Epidermal melanocyte (primary cell): ENCODE data around the gene CAMK2B.

Experiments
- DNase-seq: peaks from one replicate; pipeline ENCODE4 v3.0.0; 2011; ENCODE audit warnings: low spot score; ENCODE audit not compliant: insufficient read length

CAMK2B gene

DNA sequence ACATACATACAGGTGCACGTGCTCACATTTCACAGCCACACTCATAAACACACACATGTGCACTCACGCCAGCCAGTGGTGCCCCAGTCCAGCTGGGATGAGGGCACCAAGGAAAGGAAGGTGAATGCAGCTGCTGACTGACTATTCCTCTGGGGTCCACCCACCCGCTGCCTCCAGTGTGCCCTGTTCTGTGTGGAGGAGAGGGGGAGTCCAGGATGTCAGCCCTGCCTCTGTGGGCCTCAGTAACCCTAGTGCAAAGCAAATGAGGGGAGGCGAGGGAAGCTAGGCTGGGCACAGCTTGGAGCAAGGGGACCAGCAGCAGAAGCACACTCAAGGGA is 67.0 kb downstream of the CAMK2B start:
- DNase-seq, result no peak

DNA sequence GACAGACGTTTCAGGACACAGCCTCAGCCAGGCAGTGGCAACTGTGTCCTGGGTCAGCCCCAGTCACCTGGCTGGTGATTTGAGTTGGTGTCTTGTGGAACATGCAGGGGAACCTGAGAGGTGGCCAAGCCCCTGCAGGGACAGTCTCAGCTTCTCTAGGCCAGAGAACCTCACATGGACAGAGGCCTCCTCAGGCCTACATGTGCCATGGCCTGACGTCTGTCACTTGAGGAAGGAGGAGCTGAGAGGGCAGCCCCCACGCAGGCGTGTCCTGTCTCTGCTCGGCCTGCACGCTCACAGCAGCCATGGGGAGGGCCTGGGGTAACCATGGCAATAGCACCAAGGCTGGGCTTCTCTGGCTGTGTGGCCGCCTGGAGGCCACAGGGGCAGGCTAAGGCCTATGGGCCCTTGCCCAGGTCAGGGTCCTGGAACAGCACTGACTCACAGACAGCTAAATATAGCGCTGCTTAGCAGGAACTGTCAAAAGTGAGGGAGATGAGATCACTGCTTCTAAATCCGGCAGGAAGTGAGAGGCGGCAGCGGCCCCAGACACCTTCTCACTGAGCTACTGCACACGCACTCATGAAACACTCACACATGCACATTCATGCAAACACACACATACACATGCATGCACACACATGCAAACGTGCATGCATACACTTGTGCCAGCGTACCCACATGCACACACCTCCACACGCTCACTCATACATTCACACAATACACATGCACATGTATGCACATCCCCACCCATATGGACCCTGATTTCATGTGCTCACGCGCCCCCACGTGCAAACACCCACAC is 67.6 kb downstream of the CAMK2B start:
- DNase-seq, result no peak

DNA sequence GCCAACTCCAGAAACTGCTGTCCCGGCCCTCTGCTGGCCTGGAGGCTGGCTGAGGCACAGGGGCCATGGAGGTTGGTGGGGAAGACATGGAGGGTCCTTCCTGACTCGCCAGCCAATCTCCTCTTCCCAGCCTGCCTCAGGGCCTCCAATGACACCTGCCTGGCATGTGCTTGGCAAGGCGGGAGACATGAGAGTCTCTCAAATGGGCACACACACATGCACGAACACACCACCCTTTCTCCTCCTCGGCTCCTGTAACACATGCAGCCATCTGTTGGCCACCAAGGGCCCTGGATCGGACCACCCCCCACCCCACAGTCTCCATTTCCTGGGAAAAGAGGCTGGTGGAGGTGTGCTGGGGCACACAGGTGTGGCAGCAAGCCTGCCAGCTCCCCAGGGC is 68.2 kb downstream of the CAMK2B start:
- DNase-seq, result no peak

DNA sequence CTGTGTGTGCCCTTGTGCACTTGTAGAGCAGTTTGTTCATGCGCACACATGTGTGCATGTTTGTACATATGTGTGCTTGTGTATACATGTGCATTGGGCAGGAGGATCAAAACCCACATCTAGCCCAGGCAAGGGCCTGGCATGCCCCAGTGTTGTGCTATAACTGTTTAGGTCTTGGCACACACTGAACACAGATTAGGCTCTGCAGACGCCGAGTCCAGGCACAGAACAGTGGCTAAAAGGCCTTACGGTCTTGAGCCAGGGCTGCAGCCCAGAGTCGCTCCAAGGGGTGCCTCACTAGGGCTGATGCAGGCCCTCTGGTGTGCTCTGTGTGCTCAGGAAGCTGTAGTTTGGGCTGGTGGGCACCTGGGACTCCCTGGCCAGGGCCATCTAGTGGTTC is 68.9 kb downstream of the CAMK2B start:
- no peak for DNase-seq

DNA sequence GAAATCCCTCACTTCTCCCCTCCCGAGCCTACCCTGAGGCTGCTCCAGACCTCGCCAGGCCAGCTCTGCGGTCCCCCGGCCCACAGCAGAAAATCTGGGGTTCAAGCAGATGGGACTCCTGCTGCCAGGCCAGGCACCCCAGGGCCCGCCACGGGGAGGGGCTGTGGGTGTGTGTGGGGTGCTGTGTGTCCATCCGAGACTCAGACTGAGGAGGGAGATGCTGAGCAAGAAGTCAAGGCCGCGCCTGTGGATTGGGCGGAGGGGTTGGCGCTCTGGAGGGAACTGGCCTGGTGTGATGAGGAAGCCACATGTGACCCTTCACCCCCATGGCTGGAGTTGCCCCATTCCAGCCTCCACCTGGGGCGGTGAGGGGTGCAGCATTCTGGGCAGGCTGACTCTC is 73.5 kb downstream of the CAMK2B start:
- no peak for DNase-seq

DNA sequence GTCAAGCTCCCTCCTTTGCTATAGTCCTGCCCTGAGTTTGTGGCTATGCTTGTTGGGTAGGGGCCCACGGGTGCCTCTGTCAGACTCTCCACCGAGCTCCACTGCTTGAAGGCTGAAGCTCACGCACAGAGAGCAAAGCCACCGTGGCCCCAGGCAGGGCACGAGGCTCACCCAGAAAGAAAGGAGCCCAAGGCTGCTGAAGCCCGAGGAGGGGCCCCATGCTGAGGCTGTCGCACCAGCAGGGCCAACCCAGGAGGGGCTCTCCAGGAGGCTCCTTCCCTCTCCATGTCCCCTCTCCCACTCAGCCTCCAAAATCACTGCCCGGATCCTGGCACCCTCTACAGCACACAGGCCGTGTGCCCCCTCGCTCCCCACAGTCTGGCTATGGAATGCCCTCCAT is 74.1 kb downstream of the CAMK2B start:
- no peak for DNase-seq

DNA sequence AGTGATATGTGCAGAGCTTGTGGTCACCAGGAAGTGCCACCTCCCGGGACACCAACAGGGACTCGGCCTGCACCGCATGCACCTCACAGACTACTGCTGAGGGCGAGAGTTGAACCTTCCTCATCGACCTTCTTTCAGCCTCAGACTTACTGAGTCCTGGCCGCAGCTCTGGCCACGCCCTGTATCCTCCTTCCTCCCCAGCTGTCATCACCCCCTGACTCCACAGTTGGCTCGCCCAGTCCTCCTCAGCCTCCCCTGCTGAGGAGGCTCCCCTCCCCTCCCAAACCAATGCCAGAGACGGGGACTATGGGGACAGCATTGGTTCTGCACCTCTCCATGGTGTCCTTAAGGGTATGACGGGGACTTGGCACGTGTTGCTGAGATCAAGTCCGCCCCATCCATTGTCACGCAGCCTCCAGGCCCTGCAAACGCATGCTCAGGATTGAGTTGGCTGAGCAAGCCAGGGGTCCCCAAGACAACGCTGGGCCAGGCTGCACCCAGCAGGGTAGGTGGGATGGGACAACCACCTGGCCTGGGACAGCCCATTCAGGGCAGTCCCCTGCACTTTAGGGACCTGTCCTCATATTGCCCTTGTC is 75.7 kb downstream of the CAMK2B start:
- DNase-seq, result no peak

DNA sequence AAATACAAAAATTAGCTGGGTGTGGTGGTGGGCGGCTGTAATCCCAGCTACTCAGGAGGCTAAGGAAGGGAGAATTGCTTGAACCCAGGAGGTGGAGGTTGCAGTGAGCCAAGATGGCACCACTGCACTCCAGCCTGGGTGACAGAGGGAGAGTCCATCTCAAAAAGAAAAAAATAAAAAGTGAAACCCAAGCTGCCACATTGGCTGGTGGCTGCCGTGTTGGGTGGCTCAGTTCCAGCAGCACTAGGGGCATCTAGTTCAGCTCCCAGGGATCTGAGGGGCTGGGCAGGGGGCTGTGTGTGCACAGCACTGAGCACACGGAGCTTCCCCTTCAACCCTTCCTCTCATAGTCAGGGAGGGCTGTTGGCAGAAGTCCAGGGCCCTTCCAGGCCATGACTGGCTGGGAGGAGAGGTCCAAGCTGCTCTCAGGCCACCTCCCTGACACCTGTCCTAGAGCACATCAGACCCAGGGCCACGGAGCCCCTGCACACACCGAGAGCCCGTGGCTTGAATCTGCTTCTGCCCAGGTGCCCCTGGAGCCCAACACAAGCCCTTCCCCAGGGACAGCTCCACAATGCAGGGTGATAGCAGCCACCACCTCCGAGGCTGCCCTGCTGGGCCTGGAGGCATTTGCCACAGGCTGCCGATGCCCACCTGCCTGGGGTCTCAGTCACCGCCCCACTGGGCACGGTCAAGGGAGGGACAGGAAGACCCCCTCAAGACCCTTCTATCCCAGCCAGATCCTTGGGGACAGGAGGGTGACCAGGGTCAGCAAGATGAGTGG is 77.3 kb downstream of the CAMK2B start:
- no peak for DNase-seq

DNA sequence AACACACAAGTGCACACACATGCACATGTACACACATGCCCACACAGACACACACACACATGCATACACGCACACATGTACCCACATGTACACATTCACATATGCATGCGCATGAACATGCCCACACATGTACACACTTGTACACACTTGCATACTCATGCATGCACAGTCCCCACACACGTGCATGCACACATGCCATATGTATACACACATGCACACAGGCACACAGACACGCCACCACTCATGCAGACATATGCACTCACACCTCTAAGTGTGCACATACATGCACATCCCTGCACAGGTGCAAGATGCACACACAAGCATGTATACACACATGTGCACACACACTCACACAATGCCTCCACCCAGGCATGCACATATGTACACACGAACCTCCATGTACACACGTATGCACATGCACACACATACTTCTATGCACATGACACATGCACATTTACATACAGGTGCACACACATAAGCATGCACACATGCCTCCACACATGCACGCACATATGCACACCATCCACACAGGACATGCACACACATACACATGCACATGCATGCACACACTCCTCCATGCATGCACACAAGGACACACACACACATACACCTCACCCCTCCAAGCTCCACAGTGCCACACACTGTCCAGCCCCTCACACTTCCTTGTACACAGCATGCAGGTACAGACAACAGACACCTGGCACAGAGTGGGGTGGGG is 78.8 kb downstream of the CAMK2B start:
- DNase-seq, result no peak

DNA sequence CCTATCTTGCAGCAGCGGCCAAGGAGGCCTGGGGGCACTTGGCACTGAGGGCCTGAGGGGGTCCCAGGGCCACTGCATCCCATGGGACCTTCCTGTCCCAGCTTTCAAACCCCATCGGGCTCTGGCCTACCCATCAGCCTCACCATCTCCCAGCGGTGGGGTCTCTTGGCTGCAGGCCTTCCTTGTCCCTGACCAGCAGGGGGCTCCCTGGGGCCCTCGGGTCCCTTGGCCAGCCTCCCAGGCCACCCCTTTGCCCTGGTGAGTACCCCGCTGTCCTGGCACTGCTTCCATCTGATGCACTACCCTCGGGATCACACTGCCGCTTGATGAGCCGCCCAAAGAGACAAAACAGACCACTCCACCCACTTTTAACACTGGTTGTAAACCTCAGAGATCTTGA is 81.1 kb downstream of the CAMK2B start:
- peak; percentile 44 for DNase-seq

DNA sequence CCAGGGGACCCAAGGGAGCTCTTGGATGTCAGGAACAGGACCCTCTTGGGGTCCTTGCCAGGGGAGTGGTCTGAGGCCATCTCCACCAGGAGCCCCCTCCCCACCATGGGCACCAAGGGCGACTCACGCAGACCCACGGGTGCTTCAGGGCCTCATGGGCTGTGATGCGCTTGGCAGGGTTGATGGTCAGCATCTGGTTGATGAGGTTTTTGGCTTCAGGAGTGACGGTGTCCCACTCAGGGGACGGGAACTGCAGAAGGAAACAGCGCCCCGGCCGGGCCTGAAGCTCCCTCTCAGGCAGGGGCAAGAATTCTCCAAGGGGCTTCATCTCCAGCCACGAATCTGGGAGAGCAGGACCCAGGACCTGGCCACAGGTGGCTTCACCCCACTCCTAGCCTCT is 83.3 kb downstream of the CAMK2B start:
- DNase-seq, result no peak

DNA sequence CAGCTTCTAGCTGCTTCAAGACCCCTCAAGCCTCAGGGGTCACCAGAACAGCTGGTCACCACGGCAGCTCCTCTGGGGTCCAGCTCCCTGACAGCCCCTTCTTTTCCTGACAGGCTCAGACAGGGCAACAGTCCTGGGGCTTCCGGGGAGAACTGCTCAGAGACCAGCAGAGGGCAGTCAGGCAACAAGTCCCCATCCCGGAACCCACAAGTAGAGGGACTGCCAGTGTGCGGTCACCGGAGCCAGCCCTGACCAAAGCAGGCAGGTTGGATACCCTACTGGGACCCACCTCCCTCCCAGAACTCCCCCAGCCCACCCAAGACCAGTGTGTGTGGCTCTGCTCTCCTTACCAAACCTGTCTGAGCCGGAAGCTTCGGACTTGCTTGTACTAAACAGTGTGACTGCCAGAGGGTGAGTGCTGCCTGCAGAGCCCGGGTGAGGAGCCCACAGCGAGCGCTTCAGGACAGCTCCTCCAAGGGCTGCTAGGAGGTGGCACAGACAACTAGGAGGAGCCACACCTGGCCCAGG is 84.3 kb downstream of the CAMK2B start:
- peak; percentile 97 for DNase-seq

DNA sequence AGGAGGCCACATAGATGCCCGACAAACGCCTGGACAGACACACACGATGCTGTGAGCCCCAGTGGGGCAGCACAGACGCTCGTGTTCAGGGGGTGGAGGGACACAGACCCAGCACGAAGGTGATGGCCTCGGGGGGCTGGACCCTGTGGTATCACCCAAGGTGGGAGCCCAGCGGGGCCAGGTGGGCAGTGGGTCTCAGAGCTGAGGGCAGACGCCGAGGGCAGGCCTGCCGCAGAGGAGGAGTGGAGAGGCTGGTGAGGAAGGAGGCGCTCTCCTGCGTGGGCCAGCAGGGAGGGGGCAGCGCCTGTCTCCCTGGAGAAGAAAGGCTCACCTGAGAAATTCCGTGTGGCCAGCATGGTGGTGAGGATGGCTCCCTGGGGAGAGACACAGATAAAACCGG is 85.0 kb downstream of the CAMK2B start:
- DNase-seq, result no peak

DNA sequence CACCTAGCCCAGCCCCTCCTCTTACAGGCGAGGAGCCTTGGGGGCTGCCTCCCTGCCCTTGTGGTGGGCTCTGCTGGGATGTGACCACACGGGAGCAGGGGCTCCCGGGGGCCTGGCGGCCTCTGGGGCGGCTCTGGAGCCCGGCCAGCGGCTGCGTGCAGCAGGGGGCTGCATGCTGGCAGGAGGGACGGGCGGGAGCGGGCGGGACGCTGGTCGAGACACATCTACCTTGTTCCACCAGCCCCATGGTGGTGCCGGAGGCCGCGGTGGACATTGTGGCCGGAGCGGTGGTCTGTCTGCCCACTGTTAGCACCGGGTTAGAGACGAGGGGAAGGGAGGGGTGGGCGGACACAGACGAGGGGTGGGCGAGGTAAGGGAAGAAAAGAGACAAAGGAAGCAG is 86.0 kb downstream of the CAMK2B start:
- DNase-seq, result no peak

DNA sequence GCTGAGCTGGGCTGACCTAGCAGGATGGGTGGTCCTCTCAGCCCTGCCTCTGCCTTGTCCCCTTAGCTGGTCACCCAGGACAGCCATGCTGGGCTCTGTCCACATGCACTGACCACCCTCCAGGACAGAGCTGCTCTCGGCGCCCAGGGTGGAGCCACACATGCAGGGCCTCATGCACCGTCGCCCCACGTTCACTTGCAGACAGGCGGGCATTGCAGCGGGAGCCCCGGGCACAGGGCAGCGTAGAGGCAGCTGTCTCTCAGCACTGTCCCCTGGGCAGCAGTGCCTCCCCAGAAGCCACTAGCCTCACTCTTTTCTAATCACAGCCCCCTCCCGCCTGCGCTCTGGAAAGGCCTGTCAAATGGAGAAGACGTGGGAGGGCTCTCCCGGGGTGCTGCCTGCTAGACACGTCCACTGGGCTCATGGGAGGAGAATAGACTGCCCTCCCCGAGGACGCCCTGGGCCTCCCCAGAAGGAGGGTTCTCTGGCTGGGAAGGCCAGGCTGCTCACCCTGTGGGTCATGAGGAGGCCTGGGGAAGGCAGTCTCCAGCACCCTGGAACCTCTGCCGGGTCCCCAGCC is 87.2 kb downstream of the CAMK2B start:
- DNase-seq, result no peak

DNA sequence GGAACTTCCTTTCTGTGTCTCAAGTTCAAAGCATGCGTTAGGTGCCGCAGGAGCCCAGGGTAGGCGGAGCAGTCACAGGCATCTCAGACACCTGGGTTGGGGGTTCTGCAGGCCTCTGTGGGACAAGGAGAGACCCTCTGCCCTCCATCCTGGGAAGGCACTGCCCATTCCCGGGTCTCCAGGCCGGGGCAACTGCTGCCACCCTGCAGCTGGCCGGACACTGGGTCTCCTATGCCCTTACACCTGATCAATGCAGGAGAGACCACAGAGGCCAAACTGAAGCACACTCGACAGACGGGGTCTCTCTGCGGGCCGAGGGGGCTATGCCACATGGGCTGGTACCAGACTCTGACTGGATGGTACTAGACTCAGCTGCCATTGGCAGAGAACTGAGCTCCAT is 87.7 kb downstream of the CAMK2B start:
- DNase-seq, result no peak

DNA sequence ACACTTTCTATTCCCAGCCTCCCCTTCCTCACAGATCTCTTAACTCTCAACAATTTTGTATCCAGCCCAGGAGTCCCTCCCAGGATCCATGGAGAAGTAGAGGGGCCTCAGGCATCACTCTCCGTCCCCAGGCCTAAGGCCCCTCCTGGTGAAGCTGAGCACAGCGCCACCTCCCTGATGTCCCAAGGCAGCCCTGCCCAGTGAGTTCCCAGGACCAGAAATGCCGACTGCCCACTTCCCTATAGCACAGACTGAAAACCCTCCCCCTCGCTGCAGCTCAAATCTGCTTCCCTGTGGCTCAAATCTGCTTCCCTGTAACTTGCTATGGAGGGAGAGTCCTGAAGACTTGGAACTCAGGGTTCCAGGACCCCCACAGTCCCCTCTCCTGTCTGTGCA is 89.1 kb downstream of the CAMK2B start:
- DNase-seq, result no peak

DNA sequence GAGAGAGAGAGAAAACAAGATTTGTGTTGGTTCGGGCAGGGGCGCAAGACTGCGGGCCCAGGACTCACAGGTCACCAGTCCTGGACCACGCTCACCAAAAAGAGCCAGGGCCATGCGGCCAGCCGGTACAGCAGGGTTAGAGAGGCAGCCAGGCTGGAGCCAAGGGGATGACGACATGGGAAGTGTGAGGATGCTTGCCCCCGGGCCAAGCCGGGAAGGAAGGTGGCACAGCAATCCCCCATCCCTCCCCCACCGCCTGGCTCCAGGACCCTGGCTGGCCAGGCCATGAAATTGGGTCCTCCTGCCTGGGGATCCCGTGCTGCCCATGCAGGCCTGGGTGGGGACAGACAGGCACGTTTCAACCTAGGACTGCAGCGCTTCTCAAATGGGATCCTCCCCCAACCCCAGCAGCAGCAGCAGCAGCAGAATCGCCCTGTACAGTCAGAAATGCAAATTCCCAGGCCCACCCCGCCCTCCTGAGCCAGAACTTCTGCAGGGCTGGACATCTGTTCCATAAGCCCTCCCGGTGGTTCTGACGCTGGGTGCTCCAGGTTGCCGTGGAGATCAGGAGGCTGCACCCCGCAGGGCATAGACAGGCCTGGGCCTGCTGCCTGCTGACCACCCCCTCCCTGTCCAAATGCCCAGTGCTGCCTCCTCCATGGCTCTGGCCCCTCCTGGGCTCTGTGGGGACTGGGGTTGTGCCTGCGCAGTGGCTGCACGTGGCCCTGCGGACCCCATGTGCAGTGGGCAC is 89.6 kb downstream of the CAMK2B start:
- no peak for DNase-seq

DNA sequence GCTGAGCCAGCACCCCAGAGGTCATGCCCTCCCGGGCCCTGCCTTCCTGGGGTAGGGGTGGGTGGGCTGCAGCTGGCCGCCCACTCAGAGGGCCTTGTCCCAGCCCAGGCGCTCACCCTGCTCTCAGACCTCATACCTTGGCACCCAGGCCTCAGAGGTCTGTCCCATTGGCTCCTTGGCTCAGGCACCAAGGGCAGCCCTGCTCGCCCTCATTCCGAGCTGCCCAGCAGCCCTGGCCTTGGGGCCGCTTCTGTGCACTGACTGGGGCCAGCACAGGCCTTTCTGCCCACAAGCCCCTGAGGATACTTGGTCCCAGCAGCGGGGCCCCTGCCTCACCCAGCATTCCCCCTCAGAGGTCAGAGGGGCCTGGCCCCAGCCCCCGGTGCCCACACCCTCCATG is 90.3 kb downstream of the CAMK2B start:
- DNase-seq, result no peak

DNA sequence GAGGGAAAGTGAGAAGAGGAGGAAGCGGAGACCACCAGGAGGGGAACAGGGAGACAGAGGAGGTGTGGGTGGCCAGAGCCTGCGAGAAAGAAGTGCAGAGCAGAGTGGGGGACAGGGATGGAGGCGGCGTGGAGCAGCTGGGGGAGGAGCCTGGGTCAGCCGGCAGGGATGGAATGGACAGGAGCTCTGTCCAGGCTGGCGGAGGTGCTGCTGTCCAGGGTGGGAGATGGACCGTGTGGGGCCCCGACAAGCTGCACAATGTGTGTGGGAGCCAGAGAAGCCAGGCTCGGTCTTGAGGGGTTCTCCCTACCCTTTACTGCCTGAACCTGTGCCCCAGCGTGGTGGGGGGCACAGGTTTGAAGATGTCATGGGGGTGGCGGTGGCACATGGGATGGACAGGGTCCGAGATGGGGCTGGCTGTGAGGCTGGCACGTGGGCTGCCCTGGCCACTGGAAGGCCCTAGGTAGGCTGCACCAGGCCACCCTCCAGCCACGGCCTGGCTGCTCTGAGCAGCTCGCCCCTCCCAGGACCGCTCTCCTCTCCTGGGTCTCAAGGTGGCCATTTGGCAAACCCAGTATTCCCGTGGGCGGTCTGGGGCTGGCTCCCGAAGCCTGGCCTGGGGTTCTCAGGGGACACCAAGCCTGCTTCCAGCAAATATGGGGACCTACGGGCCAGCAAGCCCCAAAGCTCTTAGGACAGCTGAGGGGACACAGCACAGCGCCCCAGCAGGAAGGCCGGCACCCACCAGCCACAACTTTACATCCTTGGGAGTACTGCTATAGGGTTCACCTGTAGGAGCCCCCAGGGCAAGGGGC is 92.3 kb downstream of the CAMK2B start:
- DNase-seq, result no peak
